GM15510 (cell line): ENCODE results near the gene MCCC2.

Experiments
- POLR2A ChIP-seq: IDR thresholded peaks from 3 replicates; pipeline ENCODE4 v1.6.1; 2011; ENCODE audit warnings: borderline replicate concordance; ENCODE audit not compliant: insufficient read length; ENCODE audit errors: extremely low read depth

MCCC2 gene

DNA sequence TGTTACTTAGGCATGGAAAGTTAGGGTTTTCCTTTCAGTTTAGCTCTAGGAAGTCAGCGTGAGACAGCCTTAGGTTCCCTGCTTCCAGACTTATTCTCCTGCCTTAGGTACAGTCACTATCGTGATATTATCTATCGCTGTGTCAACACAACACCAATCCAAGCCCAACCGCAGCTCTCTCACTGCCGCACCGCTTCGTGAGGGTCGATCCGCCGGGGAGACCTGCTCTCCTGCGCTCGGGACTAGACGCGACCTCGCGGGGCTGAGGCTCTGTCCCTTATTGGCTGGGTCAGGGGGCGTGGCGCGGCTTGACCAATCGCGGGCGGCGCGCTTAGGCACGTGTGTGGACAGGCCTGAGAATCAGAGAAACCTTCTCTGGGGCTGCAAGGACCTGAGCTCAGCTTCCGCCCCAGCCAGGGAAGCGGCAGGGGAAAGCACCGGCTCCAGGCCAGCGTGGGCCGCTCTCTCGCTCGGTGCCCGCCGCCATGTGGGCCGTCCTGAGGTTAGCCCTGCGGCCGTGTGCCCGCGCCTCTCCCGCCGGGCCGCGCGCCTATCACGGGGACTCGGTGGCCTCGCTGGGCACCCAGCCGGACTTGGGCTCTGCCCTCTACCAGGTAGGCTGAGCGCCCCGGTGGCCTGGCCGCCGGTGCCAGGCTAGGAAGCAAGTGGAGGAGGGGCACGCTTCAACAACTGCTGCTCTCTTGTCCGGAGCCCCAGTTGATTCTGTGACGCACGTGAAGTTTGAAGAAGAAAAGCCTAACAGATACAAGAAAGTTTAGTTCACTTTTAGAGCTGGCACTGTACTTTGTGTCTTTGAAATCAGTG, at the start of gene MCCC2:
Gene MCCC2, plus strand, starts transcription at position 400 of the 825 bp plus-strand sequence. Its CDS starts 86 bp downstream, at position 486.
- peak; percentile 94 for TF ChIP-seq POLR2A

- no peak for TF ChIP-seq POLR2A
These were observed 49.5 kb upstream of the MCCC2 start for GRCh38 chr5:71537687-71538086.

DNA sequence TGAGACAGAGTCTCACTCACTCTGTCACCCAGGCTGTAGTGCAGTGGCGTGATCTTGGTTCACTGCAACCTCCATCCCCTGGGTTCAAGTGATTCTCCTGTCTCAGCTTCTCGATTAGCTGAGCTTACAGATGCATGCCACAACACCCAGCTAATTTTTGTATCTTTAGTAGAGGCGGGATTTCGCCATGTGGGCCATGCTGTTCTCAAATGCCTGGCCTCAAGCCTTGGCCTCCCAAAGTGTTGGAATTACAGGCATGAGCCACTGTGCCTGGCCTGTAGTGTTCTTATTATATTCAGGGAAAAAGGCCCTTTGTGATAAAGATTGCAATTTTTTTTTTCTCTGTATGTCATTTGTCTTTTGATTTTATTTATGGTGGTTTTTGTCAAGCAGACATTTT, 24.0 kb upstream of the MCCC2 start:
- no peak for TF ChIP-seq POLR2A

- TF ChIP-seq POLR2A = no peak
These were observed 22.2 kb upstream of the MCCC2 start for GRCh38 chr5:71564895-71565294.

GRCh38 chr5:71569748-71570509, 17.2 kb upstream of the MCCC2 start:
- no peak for TF ChIP-seq POLR2A

GRCh38 chr5:71573591-71573990, 13.5 kb upstream of the MCCC2 start:
- TF ChIP-seq POLR2A = no peak

GRCh38 chr5:71576241-71576640, 10.9 kb upstream of the MCCC2 start:
- no peak for TF ChIP-seq POLR2A

GRCh38 chr5:71582945-71583584, 4.1 kb upstream of the MCCC2 start:
- TF ChIP-seq POLR2A = no peak

DNA sequence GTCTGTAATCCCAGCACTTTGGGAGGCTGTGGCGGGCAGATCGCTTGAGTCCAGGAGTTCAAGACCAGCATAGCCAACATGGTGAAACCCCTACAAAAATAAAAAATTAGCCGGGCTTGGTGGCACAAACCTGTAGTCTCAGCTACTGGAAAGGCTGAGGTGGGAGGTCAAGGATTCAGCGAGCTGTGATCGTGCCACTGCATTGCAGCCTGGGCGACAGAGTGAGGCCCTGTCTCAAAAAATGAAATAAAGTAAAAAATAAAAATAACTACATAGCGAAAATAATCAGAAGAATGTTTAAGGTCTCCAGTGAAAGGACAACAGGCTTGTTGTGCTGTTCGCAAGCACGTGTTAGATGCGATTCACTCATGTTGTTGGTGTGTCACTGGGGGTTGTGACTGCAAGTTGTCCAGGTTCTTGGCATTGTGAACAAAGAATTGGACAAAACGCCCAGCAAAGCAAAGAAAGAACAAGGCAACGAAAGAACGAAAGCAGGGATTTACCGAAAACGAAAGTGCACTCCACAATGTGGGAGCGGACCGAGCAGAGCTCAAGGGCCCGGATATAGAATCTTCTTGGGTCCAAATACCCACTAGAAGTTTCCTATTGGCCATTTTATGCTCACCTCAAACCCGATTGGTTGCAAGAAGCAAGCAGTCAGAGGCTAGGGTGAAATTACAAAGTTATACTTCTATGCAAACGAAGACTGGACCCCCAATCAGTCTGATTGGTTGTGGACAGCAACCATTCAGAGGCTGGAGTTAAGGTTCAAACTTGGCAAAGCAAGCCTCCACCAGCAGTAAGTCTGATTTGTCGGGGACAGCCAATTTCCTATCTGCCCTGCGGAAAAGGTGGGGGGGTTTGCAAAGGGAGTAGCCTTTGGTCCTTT, 844 bp upstream of the MCCC2 start:
- TF ChIP-seq POLR2A = no peak

DNA sequence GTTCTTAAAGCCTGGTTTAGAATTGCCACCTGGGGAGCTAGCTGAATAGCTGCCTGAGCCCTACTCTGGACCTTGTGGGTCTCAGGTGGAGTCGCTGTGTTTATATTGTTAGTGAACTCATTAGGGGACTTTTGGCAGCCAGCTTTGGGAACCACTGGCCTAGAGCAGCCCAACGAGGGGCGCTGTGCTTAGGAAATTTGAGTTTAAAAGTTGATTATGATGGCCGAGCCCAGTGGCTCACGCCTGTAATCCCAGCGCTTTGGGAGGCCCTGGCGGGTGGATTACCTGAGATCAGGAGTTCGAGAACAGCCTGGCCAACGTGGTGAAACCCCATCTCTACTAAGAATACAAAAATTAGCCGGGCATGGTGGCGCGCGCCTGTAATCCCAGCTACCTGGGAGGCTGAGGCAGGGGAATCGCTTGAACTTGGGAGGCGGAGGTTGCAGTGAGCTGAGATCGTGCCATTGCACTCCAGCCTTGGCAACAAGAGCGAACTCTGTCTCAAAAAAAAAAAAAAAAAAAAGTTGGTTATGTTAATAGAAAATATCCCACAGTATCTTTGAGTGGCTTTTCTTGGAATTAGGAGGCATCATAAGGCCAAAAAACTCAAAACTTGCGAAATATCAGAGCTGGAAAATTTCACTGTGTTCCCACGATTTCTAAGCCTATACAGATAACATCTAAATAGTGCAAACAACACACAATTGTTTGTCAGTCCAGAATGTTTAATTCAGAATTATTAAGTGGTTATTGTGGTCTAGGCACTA, 809 bp downstream of the MCCC2 start:
- TF ChIP-seq POLR2A = no peak

GRCh38 chr5:71588533-71588885, 1.4 kb downstream of the MCCC2 start:
- no peak for TF ChIP-seq POLR2A

DNA sequence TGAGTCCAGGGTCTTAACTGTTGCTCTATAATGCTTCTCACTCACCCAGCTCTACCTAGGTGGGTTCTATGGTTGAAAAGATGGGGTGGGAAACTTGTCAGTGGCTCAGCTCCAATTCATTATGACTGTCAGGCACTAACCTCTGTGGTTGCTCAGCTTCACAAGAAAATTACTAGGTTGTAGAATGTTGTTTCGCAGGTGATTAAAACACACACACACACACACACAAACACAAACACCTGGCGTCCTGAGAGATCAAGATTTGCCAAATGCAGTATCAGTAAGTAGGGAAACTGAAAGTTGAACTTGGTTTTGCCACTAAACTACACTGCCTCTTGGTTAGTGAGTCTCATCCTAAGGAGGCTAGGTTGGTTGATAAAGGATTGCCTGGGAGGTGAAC, 2.8 kb downstream of the MCCC2 start:
- TF ChIP-seq POLR2A = no peak

DNA sequence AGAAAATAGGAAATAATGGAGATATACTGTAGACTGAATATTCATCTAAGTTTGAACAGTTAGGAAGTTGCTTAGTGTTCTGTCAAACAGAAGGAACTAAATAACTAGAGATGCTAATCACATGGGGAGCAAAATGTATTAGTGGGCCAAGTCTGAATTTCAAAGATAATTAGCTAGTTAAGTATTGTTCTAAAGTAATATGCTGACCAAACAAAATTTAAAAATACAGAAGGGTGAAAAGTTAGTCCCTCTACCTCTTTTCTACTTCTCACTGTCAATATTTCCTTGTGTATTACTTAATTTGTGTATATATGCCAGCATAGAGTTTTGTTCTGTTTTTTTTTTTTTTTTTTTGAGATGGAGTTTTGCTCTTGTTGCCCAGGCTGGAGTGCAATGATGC, 4.0 kb downstream of the MCCC2 start:
- TF ChIP-seq POLR2A = no peak

DNA sequence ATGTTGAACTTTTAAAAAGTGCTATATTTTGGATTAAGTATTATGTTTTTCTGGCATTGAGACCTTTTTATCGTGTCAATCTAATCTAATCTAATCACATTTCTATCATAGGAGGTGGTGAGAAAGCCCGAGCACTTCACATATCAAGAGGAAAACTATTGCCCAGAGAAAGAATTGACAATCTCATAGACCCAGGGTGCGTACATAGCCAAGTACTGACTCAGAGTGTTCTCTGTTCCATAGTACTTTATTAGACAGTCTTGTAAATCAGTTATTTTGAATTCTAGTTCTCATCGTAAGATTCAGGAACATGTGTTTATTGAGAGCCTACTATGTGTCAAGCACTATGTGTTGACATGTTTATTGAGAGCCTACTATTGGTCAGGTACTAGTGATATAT, 9.0 kb downstream of the MCCC2 start:
- no peak for TF ChIP-seq POLR2A
